Heart right ventricle (tissue), 16 donors: Measurements from ENCODE around the gene SLC26A11. TPM values are rescaled to one million over a fixed set of nuclear protein-coding genes. Genes with fewer than 3 reads are reported as not detected.

Source experiments
- ATAC-seq, 8 donors: fragments of 200-7000 bp; cut with Tn5 transposase; one replicate each; pipeline ENCODE4 v1.9.1; 2020; ENCODE audit warnings: mild to moderate bottlenecking in 8 of 8, moderate library complexity in 8 of 8, moderate number of reproducible peaks in 1 of 8
- DNase-seq, 2 donors: peaks; one replicate each; pipeline ENCODE4 v3.0.0-alpha.2; 2020
- H3K27ac ChIP-seq, 10 donors: fragments of 200-600 bp; sonication (generic) in 2 of 10; one replicate each; pipeline versions ENCODE4 v1.5.0 to v1.8.0; 2020 to 2022; ENCODE audit warnings: mild to moderate bottlenecking in 3 of 10
- H3K27me3 ChIP-seq, 7 donors: fragments of 200-600 bp; one replicate each; pipeline ENCODE4 v1.8.0; 2021 to 2022; ENCODE audit warnings: mild to moderate bottlenecking in 2 of 7
- H3K36me3 ChIP-seq, 9 donors: fragments of 200-600 bp; sonication (generic) in 1 of 9; one replicate each; pipeline versions ENCODE4 v1.5.0 to v1.8.0; 2020 to 2022; ENCODE audit warnings: mild to moderate bottlenecking in 2 of 9
- H3K4me1 ChIP-seq, 9 donors: fragments of 200-600 bp; sonication (generic) in 1 of 9; one replicate each; pipeline versions ENCODE4 v1.5.0 to v1.8.0; 2020 to 2022; ENCODE audit warnings: mild to moderate bottlenecking in 4 of 9
- H3K4me3 ChIP-seq, 10 donors: fragments of 200-600 bp; sonication (generic) in 2 of 10; one replicate each; pipeline versions ENCODE4 v1.5.0 to v1.8.0; 2020 to 2022; ENCODE audit warnings: mild to moderate bottlenecking in 7 of 10, moderate library complexity in 2 of 10
- H3K9me3 ChIP-seq, 11 donors: fragments of 200-600 bp in 10 of 11; sonication (generic) in 2 of 11; one replicate each; pipeline versions ENCODE4 v1.5.0 to v1.8.0; 2013 to 2022; ENCODE audit warnings: mild to moderate bottlenecking in 2 of 11, control low read depth in 1 of 11, moderate library complexity in 1 of 11
- CTCF ChIP-seq, 9 donors: fragments of 200-600 bp; sonication (generic) in 2 of 9; IDR thresholded peaks; one replicate each; pipeline versions ENCODE4 v1.5.0 to v1.8.0; 2021 to 2022; ENCODE audit warnings: antibody characterized with exemption in 9 of 9, mild to moderate bottlenecking in 5 of 9, moderate library complexity in 1 of 9
- WGBS, 2 donors: extraction: QIAGEN DNeasy Blood & Tissue Kit; methylation state at CpG; one replicate each; pipeline ENCODE4 v1.1.7; 2013; ENCODE audit warnings: inconsistent platforms in 1 of 2; 5-methylcytosine and 5-hydroxymethylcytosine counted together
- intact Hi-C, 10 donors: fragments of 100-400 bp; cut with DNase I; formaldehyde crosslinking; loops; one replicate each; pipeline versions ENCODE4 v1.11.1 to v1.14.2; 2022
- polyA plus RNA-seq, 2 donors: library from polyadenylated mRNA; stranded (reverse); fragments of 200-250 nt; gene quantifications; one replicate each; pipeline ENCODE4 v1.2.3, GENCODE V29; 2013
- total RNA-seq, 10 donors: library from RNA; stranded (reverse); fragmentation: NEBNext Ultra II Directional in 3 of 10; extraction: Animal tissue kit (Norgen Biotek cat#: 25700) in 3 of 10; gene quantifications; one replicate each; pipeline versions ENCODE4 v1.2.1 to v1.2.4, GENCODE V29; 2021 to 2023
- donor health status: Arrhythmogenic right ventricular cardiomyopathy.
- donor health status: ischemic (EF 13 %, LVEDD 7.1; RV severe dilation, severe dysfunction).
- donor health status: healthy with polysubstance abuse.
- donor health status: DM: no; HTN: yes; CAD: no.
- donor health status: DM: no; HTN: no; CAD: no.
- donor health status: ischemic (EF 25% LVEDD 6.9; RV normal size, moderate dysfunction).
- donor health status: ischemic (EF 25% LVEDD 5.7; RV mildly dilated, moderate dysfunction).
- donor health status: healthy.
- donor health status: DM: yes; HTN: yes; CAD: no.
- donor health status: Ischemic cardiomyopathy.
- donor health status: ischemic (EF 35%, LVEDD 5.7; RV mildly dilated, moderate dysfunction).
- donor health status: nonischemic (EF 11% LVEDD 7.7; RV severe dilation, severe dysfunction).
- donor health status: DM: yes; HTN: yes; CAD: no.
- donor health status: PGD.
- donor health status: ischemic (EF 29% LVEDD 5.4; RV normal size, mild dysfunction).
- donor health status: nonischemic (EF 23%, LVEDD 6.1; RV moderate dilation, normal function).

The SLC26A11 gene
- total and polyA plus RNA-seq, 12 donors: 3.0 to 8.6 (median 5.1) TPM

DNA sequence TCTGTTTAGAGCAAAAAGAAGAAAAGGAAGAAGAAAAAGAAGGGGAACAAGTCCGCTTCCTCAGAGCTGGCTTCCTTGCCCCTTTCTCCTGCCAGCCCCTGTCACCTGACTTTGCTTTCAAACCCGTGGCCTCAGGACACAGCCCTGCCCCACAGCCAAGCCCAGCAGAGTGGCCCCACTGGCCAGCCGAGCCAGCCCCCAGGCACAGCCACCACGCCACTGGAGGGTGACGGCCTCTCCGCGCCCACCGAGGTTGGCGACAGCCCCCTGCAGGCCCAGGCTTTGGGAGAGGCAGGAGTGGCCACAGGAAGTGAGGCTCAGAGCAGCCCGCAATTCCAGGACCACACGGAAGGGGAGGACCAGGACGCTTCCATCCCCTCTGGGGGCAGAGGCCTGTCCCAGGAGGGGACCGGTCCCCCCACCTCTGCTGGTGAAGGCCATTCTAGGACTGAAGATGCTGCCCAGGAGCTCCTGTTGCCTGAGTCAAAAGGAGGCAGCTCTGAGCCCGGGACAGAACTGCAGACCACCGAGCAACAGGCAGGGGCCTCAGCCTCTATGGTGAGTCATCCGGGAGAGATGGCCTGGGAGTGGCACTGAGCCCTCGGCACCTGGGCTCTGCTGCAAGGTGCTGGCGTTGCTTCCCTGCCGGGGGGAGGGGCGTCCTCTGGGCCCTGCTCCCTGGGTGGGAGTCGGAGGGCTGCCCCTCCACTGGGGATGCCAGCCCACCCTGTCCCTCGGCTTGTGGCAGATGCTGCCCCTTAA lies 67.8 kb downstream of the SLC26A11 start:
- Histone ChIP-seq H3K9me3 (no peaks in the 10 kb centered on the region), H3K27ac (peak overlapping the region in 1 of 10 donors; percentile 31), H3K4me1 (peaks cover 0 to 16% (median 0%) of the 10 kb centered on the region in 9 donors), H3K36me3 (peaks cover 0 to 98% (median 49%) of the 10 kb centered on the region in 9 donors), H3K27me3 (no peaks in the 10 kb centered on the region), H3K4me3 (no peak overlapping the region)
- DNase-seq (no peak), ATAC-seq (no peak)
- intact Hi-C loops: loop anchor here in 1 of 10 donors (10.0 kb wide), 1 partner anchor 63 kb away; the partner anchor contains the start of genes SGSH and SLC26A11
- no peak for TF ChIP-seq CTCF (IDR thresholded peaks at IDR 0.05)
- 88 to 89% methylated on average over 22 of the region's 22 CpGs for WGBS, 2 donors

DNA sequence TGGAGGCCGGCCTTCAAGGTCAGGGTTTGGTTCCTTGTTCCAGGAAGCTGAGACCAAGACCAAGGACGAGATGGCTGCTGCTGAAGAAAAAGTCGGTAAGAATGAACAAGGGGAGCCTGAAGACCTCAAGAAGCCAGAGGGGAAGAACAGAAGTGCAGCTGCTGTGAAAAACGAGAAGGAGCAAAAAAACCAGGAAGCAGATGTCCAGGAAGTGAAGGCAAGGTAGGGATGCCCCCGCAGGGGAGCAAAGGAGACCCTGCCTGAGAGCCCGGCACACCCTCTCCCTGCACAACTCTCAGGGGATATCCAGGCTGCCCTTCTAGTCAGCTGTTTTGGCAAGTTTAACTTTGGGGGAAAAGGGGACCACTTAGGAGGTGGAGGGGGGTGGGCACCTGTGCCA lies 69.4 kb downstream of the SLC26A11 start:
- Histone ChIP-seq H3K27me3 (no peaks in the 10 kb centered on the region), H3K9me3 (no peaks in the 10 kb centered on the region), H3K4me1 (peaks cover 0 to 16% (median 0%) of the 10 kb centered on the region in 9 donors), H3K36me3 (peaks cover 0 to 98% (median 63%) of the 10 kb centered on the region in 9 donors), H3K4me3 (no peak overlapping the region), H3K27ac (no peak overlapping the region)
- ATAC-seq (no peak), DNase-seq (no peak)
- intact Hi-C loops: loop anchor here in 1 of 10 donors (10.0 kb wide), 1 partner anchor 65 kb away; the partner anchor contains the start of genes SGSH and SLC26A11
- WGBS, 2 donors: 72 to 76% methylated on average over 6 of the region's 6 CpGs
- no peak for TF ChIP-seq CTCF (IDR thresholded peaks at IDR 0.05)

DNA sequence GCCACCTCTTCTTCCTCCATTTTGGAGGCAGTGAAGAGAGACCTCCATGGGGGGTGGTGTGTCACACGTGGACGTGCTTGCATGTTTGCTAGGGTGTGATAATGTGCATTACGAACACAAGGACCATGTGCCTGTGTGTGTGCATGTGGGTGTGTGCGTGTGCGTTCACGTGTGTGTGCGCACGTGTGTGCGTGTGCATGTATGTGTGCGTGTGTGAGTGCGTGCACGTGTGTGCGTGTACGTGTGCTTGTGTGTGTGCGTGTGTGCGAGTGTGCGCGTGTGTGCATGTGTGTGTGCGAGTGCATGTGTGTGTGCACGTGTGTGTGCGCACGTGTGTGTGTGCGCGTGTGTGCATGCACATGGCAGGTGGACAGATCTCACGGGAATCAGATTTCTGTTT lies 69.9 kb downstream of the SLC26A11 start:
- DNase-seq (no peak), ATAC-seq (no peak)
- intact Hi-C loops: no loop called here
- Histone ChIP-seq H3K27me3 (no peaks in the 10 kb centered on the region), H3K27ac (no peak overlapping the region), H3K9me3 (no peaks in the 10 kb centered on the region), H3K36me3 (peaks cover 0 to 98% (median 69%) of the 10 kb centered on the region in 9 donors), H3K4me1 (peaks cover 0 to 12% (median 0%) of the 10 kb centered on the region in 9 donors), H3K4me3 (no peak overlapping the region)
- TF ChIP-seq CTCF (IDR thresholded peaks at IDR 0.05): no peak
- 88 to 96% methylated on average over 25 of the region's 25 CpGs for WGBS, 2 donors

GRCh38 chr17:80291260-80291659 lies 71.0 kb downstream of the SLC26A11 start:
- WGBS, 2 donors: 93 to 95% methylated on average over 6 of the region's 6 CpGs
- no peak overlapping the region for H3K27ac ChIP-seq
- H3K4me3 ChIP-seq: no peak overlapping the region
- H3K9me3 ChIP-seq: no peaks in the 10 kb centered on the region
- H3K27me3 ChIP-seq: no peaks in the 10 kb centered on the region
- no peak for DNase-seq
- peaks cover 0 to 12% (median 0%) of the 10 kb centered on the region in 9 donors for H3K4me1 ChIP-seq
- no peak for ATAC-seq
- H3K36me3 ChIP-seq: peaks cover 0 to 100% (median 80%) of the 10 kb centered on the region in 9 donors
- TF ChIP-seq CTCF (IDR thresholded peaks at IDR 0.05): no peak
- intact Hi-C loops: no loop called here
